Stimulated activated naive CD8-positive, alpha-beta T cell treated with anti-CD3 and anti-CD28 coated beads, Interleukin-15, Interleukin-2, amounts not matched to agents 100 ng/mL and 50 ng/mL, for 24 hours (primary cell): ENCODE measurements around the gene NHSL1.

Experiments used
- H3K27ac Mint-ChIP-seq: one replicate; pipeline ENCODE4 v1.8.0; 2021; ENCODE audit warnings: mild to moderate bottlenecking, mixed read lengths
- H3K27me3 Mint-ChIP-seq: one replicate; pipeline ENCODE4 v1.8.0; 2021; ENCODE audit warnings: mixed read lengths
- H3K36me3 Mint-ChIP-seq: one replicate; pipeline ENCODE4 v1.8.0; 2021; ENCODE audit warnings: low read depth, mixed read lengths
- H3K4me1 Mint-ChIP-seq: one replicate; pipeline ENCODE4 v1.8.0; 2021; ENCODE audit warnings: low read depth, mixed read lengths
- H3K4me3 Mint-ChIP-seq: one replicate; pipeline ENCODE4 v1.8.0; 2021; ENCODE audit warnings: mild to moderate bottlenecking, mixed read lengths
- H3K9me3 Mint-ChIP-seq: one replicate; pipeline ENCODE4 v1.8.0; 2021; ENCODE audit warnings: mixed read lengths

Gene NHSL1

GRCh38 chr6:138382498-138383265 lies 116.6 kb downstream of the NHSL1 start:
- Mint-ChIP-seq H3K36me3 (no peaks in the 10 kb centered on the region), H3K27me3 (peaks cover 1% of the 10 kb centered on the region), H3K4me3 (no peak overlapping the region), H3K9me3 (no peaks in the 10 kb centered on the region), H3K27ac (no peak overlapping the region), H3K4me1 (no peaks in the 10 kb centered on the region)

DNA sequence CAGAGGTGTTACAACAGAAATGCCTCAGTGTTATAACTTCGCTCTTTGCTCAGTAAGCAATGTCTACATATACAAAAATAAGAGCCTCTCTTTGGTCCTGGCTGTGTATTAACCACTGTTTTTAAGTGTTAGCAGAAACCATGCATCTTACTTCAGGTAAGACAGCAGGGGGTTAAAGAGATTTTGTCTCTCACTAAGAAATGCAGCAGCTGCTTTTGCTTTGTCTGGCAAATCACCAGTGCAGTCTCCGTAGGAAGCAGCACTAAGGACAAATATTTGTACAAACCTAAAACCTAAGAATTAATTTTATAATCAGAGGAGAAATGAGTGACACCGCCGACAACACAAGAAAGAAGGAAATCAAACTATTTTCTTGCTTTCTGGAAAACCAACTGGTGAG lies 120.8 kb downstream of the NHSL1 start:
- H3K27ac Mint-ChIP-seq, result no peak overlapping the region
- no peaks in the 10 kb centered on the region for H3K9me3 Mint-ChIP-seq
- no peaks in the 10 kb centered on the region for H3K36me3 Mint-ChIP-seq
- H3K27me3 Mint-ChIP-seq, result no peaks in the 10 kb centered on the region
- no peak overlapping the region for H3K4me3 Mint-ChIP-seq
- no peaks in the 10 kb centered on the region for H3K4me1 Mint-ChIP-seq

GRCh38 chr6:138377844-138378243 lies 121.5 kb downstream of the NHSL1 start, which contains the start of gene SMIM28:
SMIM28 (plus strand) TSS chr6:138377905; CDS start chr6:138378073, 168 bp downstream.
- Mint-ChIP-seq H3K27me3 (no peaks in the 10 kb centered on the region), H3K9me3 (no peaks in the 10 kb centered on the region), H3K4me3 (no peak within 1 kb of the TSS), H3K36me3 (no peaks in the 10 kb centered on the region), H3K4me1 (peaks cover under 1% of the 10 kb centered on the region), H3K27ac (no peak within 1 kb of the TSS)

DNA sequence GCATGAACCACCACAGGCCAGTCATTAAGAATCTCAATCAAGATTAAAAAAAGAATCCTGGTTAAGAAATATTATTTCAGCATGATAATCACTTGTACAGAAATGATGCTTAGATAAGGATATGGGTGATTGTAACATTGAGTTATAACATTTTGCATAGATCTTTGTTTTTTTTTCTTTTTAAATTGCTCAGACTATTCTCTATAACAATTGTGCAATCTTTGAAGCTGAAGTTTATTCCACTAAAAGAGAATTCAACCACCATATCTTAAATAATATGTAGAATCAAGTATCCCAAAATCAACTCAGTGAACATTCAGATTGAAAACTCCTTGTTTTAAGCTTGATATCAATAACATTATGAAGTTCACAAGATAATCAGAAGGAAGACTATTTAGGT lies 122.3 kb downstream of the NHSL1 start:
- Mint-ChIP-seq H3K4me1 (peaks cover 3% of the 10 kb centered on the region), H3K27ac (no peak overlapping the region), H3K36me3 (no peaks in the 10 kb centered on the region), H3K9me3 (no peaks in the 10 kb centered on the region), H3K4me3 (no peak overlapping the region), H3K27me3 (no peaks in the 10 kb centered on the region)

DNA sequence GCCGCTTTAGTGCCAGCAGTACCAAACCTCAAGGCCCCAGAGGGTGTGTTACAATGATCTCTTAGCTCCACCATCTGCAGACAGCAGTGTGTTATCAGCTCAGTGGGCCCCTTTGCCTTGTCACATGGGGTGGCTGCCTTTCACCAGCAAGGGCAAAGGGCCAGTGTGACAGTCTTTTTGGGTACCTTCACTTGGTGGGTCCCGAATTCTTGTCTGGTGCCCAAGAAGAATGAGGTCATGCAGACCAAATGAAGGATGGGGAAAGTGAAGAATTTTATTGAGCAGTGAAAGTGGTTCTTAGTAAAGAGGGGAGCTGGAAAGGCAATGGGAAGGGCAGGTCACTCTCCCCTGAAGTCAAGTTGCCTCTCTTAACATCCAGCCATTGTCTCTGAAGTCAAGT lies 124.5 kb downstream of the NHSL1 start:
- no peaks in the 10 kb centered on the region for H3K36me3 Mint-ChIP-seq
- no peaks in the 10 kb centered on the region for H3K27me3 Mint-ChIP-seq
- no peaks in the 10 kb centered on the region for H3K9me3 Mint-ChIP-seq
- H3K4me3 Mint-ChIP-seq, result no peak overlapping the region
- H3K27ac Mint-ChIP-seq, result no peak overlapping the region
- peaks cover 3% of the 10 kb centered on the region for H3K4me1 Mint-ChIP-seq

- Mint-ChIP-seq H3K36me3 (no peaks in the 10 kb centered on the region), H3K9me3 (no peaks in the 10 kb centered on the region), H3K4me3 (no peak overlapping the region), H3K27me3 (no peaks in the 10 kb centered on the region), H3K4me1 (peaks cover 3% of the 10 kb centered on the region), H3K27ac (no peak overlapping the region)
Measured at GRCh38 chr6:138374230-138374629, 125.1 kb downstream of the NHSL1 start.

DNA sequence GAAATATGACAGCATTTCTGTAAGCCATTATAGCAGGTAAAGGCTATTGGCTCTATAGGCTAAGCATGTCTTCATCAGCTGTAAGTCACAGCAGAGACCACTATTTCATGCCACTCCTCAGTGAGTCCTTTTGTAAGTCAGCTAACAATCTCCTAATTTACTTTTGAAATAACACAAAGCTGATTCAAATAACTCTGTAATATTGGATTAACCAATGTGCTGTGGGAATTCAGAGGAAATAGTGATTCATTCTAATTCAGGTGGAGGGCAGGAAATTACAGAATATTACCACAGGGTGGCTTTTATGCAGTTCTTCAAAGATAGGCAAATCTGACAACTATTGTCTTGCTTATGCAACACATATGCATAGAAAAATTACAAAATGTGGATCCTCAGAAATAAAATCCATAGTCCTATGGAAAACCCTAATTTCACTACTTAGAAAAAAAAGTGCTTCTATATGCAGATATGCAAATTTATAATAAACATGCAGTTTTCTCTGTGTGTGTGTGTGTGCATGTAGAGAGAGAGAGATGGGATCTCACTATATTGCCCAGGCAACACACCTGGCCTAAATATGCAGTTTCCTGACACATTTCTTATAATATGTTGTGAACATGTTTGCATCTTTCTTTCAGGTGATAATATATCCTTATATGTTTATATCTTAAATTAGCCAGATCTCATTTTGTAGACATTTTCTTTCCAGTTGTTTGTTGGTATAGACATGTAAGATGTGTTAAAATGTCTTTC lies 126.4 kb downstream of the NHSL1 start:
- Mint-ChIP-seq H3K4me3 (no peak overlapping the region), H3K36me3 (no peaks in the 10 kb centered on the region), H3K27ac (no peak overlapping the region), H3K9me3 (no peaks in the 10 kb centered on the region), H3K27me3 (no peaks in the 10 kb centered on the region), H3K4me1 (peaks cover 3% of the 10 kb centered on the region)
